PC-9 (cell line): ENCODE results near the gene ATP6V1D. TPM values are rescaled to one million over a fixed set of nuclear protein-coding genes. Genes with fewer than 3 reads are reported as not detected.

ENCODE experiments used
- BruUV-seq: library from RNA; stranded (reverse); fragments of 400-500 nt; replicated peaks from 2 replicates; lab custom pipeline; 2021; lab: Mats Ljungman, UMichigan
- CTCF ChIA-PET: fragments of 300-600 bp; sonication (Branson Sonifier 250); formaldehyde crosslinking; loops from one replicate; lab custom pipeline; 2022; ENCODE audit warnings: antibody characterized with exemption; lab: Charles Lee
- POLR2A ChIA-PET: fragments of 300-600 bp; sonication (Branson Sonifier 250); formaldehyde crosslinking; loops from one replicate; lab custom pipeline; 2022; ENCODE audit warnings: antibody characterized with exemption; ENCODE audit not compliant: unreplicated experiment; lab: Charles Lee
- DNase-seq, 2 experiments: peaks; one replicate each; pipeline versions ENCODE4 v3.0.0 to v3.0.0-alpha.2; 2015 to 2022; ENCODE audit warnings: mixed read lengths in 1 of 2
- H2AFZ ChIP-seq: fragments of 200-600 bp; sonication (generic); 2 replicates; pipeline ENCODE4 v1.8.1; 2017; ENCODE audit warnings: antibody characterized with exemption
- H3F3A ChIP-seq: fragments of 200-600 bp; sonication (generic); 2 replicates; pipeline ENCODE4 v1.8.1; 2017; ENCODE audit warnings: antibody characterized with exemption, mild to moderate bottlenecking, low read depth; ENCODE audit not compliant: insufficient read depth
- H3K27ac ChIP-seq: fragments of 200-600 bp; sonication (generic); 2 replicates; pipeline ENCODE4 v1.6.1; 2016; ENCODE audit warnings: mixed run types
- H3K27me3 ChIP-seq: fragments of 200-600 bp; sonication (generic); 2 replicates; pipeline ENCODE4 v1.6.1; 2016; ENCODE audit warnings: low read depth, mixed run types; ENCODE audit not compliant: insufficient read depth
- H3K36me3 ChIP-seq: fragments of 200-600 bp; sonication (generic); 2 replicates; pipeline ENCODE4 v1.6.1; 2016; ENCODE audit warnings: low read depth, mixed run types
- H3K4me1 ChIP-seq: fragments of 200-600 bp; sonication (generic); replicated peaks from 2 replicates; pipeline ENCODE4 v1.6.1; 2016; ENCODE audit warnings: mixed run types; ENCODE audit not compliant: insufficient read depth
- H3K4me2 ChIP-seq: fragments of 200-600 bp; sonication (generic); 2 replicates; pipeline ENCODE4 v1.6.1; 2017; ENCODE audit warnings: mixed run types
- H3K4me3 ChIP-seq: fragments of 200-600 bp; sonication (generic); 2 replicates; pipeline ENCODE4 v1.6.1; 2016; ENCODE audit warnings: mixed run types
- H3K79me2 ChIP-seq: fragments of 200-600 bp; sonication (generic); 2 replicates; pipeline ENCODE4 v1.6.1; 2017; ENCODE audit warnings: low read depth, mixed run types
- H3K9me2 ChIP-seq: fragments of 200-600 bp; sonication (generic); 2 replicates; pipeline ENCODE4 v1.8.1; 2017; ENCODE audit warnings: mild to moderate bottlenecking; ENCODE audit not compliant: insufficient read depth
- H3K9me3 ChIP-seq: fragments of 200-600 bp; sonication (generic); 2 replicates; pipeline ENCODE4 v1.8.1; 2016; ENCODE audit warnings: low read depth; ENCODE audit not compliant: insufficient read depth
- H4K20me1 ChIP-seq: fragments of 200-600 bp; sonication (generic); 2 replicates; pipeline ENCODE4 v1.8.1; 2017; ENCODE audit not compliant: insufficient read depth
- EZH2 ChIP-seq: fragments of 200-600 bp; sonication (generic); IDR thresholded peaks from 2 replicates; pipeline ENCODE4 v1.8.0; 2017; ENCODE audit warnings: antibody characterized with exemption, low read depth
- intact Hi-C: fragments of 100-400 bp; cut with micrococcal nuclease; formaldehyde crosslinking; loops from one replicate; pipeline ENCODE4 v1.10.0; 2022; ENCODE audit not compliant: unreplicated experiment
- total RNA-seq: library from RNA; stranded (reverse); gene quantifications from 2 replicates; pipeline ENCODE4 v1.2.3, GENCODE V29; 2021
- TF ChIP-seq, protein P1 (sequence below): fragments of 200-600 bp; sonication (generic); conservative IDR thresholded peaks from 2 replicates; pipeline ENCODE4 v1.6.1; 2017; ENCODE audit warnings: mixed run types, antibody characterized with exemption, mild to moderate bottlenecking, moderate library complexity

ATP6V1D gene
- total RNA-seq, 1 experiment from 2014 or later, result 67.9 TPM

DNA sequence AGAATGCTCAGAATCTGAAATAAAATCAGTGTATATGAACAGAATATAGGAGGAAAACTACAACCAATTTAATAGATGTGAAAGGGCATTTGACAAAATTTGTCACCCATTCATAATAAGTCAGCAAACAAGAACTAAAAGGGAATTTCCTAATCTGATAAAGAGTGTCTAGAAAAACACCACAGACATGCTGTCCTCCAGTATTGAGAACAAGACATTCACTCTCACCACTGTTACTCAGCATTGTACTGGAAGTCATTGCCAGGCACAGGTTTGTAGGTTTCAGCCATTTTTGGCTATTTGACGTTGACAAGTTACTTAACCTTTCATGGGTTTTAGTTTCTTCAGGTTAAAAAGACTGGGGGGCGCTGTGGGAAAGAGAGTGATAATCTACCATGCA, 13.7 kb upstream of the ATP6V1D start:
- ChIA-PET CTCF (no interaction called here), POLR2A (no interaction called here)
- Histone ChIP-seq H3K36me3 (peaks cover 61% of the 10 kb centered on the region), H3K9me2 (no peaks in the 10 kb centered on the region), H3K4me1 (no peaks in the 10 kb centered on the region), H2AFZ (no peak overlapping the region), H3F3A (peaks cover 39% of the 10 kb centered on the region; the same call in 1 of the 2 replicates), H3K4me2 (no peak overlapping the region), H3K4me3 (no peak overlapping the region), H3K79me2 (peaks cover 28% of the 10 kb centered on the region), H4K20me1 (peaks cover 61% of the 10 kb centered on the region), H3K27me3 (no peaks in the 10 kb centered on the region), H3K9me3 (no peaks in the 10 kb centered on the region), H3K27ac (no peak overlapping the region)
- TF ChIP-seq EZH2, result no peak
- TF ChIP-seq, protein P1, sequence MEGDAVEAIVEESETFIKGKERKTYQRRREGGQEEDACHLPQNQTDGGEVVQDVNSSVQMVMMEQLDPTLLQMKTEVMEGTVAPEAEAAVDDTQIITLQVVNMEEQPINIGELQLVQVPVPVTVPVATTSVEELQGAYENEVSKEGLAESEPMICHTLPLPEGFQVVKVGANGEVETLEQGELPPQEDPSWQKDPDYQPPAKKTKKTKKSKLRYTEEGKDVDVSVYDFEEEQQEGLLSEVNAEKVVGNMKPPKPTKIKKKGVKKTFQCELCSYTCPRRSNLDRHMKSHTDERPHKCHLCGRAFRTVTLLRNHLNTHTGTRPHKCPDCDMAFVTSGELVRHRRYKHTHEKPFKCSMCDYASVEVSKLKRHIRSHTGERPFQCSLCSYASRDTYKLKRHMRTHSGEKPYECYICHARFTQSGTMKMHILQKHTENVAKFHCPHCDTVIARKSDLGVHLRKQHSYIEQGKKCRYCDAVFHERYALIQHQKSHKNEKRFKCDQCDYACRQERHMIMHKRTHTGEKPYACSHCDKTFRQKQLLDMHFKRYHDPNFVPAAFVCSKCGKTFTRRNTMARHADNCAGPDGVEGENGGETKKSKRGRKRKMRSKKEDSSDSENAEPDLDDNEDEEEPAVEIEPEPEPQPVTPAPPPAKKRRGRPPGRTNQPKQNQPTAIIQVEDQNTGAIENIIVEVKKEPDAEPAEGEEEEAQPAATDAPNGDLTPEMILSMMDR, result no peak
- no peak for DNase-seq
- intact Hi-C loops, result no loop called here
- BruUV-seq, result no TSS peak

DNA sequence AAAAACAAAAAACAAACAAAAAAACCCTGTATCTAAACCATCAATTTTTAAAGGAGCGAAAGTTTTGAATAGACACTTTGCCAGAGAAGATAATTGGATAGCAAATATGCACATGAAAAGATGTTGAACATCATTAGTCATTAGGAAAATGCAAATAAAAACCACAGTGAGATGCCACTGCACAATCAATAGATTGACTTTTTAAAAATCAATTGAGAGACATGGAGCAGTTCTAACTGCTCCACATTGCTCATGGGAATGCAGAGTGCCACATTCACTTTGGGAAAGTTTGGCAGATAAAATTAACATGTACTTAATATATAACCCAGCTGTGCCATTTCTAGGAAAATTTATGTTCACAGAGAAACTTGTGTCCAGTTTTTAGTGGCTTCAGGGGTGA, 13.2 kb upstream of the ATP6V1D start:
- TF ChIP-seq, protein P1, result no peak
- POLR2A ChIA-PET, result no interaction called here
- Histone ChIP-seq H3K79me2 (peaks cover 28% of the 10 kb centered on the region), H3K4me3 (no peak overlapping the region), H3K36me3 (peaks cover 61% of the 10 kb centered on the region), H3K9me2 (no peaks in the 10 kb centered on the region), H3K27me3 (no peaks in the 10 kb centered on the region), H3F3A (peaks cover 39% of the 10 kb centered on the region; the same call in 1 of the 2 replicates), H4K20me1 (peaks cover 61% of the 10 kb centered on the region), H3K9me3 (no peaks in the 10 kb centered on the region), H2AFZ (no peak overlapping the region), H3K27ac (no peak overlapping the region), H3K4me2 (no peak overlapping the region), H3K4me1 (no peaks in the 10 kb centered on the region)
- intact Hi-C loops, result no loop called here
- no peak for DNase-seq
- CTCF ChIA-PET, result no interaction called here
- no TSS peak for BruUV-seq

DNA sequence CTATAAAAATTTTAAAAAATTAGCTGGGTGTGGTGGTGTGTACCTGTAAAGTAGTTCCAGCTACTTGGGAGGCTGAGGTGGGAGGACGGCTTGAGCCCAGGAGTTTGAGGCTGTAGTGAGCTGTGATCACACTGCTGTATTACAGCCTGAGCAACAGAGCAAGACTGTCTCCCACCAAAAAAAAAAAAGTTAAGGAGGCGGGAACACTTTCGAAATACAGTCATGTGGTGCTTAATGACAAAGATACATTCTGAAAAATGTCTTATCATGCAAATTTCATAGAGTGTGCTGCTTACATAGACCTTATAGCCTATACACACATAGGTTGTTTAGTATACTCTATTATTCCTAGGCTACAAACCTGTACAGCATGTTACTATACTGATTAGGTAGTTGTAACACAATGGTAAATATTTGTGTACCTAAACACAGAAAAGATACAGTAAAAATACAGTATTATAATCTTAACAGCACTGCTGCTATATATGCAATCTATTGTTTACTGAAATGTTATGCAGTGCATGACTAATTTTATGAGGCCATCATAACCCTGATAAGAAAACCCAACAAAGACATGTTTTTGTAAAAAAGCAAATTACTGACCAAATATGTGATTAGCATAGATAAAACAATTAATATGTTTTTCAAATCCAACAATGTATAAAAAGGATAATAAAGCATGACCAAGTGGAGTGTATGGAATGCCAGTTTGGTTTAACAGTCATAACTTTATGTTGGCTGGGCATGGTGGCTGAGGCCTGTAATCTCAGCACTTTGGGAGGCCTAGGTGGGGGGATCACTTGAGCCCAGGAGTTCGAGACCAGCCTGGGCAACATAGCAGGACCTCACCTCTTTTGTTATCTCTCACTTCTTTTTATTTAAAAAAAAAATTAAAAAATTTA, 11.9 kb upstream of the ATP6V1D start:
- no peak for DNase-seq
- peaks cover 33% of the 10 kb centered on the region; the same call in 1 of the 2 replicates for H3F3A ChIP-seq
- no peaks in the 10 kb centered on the region for H3K4me1 ChIP-seq
- no TSS peak for BruUV-seq
- intact Hi-C loops, result no loop called here
- peaks cover 66% of the 10 kb centered on the region for H3K36me3 ChIP-seq
- H3K4me2 ChIP-seq, result no peak overlapping the region
- peaks cover 67% of the 10 kb centered on the region for H4K20me1 ChIP-seq
- no peaks in the 10 kb centered on the region for H3K9me3 ChIP-seq
- H3K9me2 ChIP-seq, result no peaks in the 10 kb centered on the region
- H3K4me3 ChIP-seq, result no peak overlapping the region
- no peak for TF ChIP-seq EZH2
- no peak overlapping the region for H3K27ac ChIP-seq
- no peaks in the 10 kb centered on the region for H3K27me3 ChIP-seq
- ChIA-PET CTCF (no interaction called here), POLR2A (no interaction called here)
- H2AFZ ChIP-seq, result no peak overlapping the region
- H3K79me2 ChIP-seq, result peaks cover 28% of the 10 kb centered on the region
